ENCODE results near the gene RTP4. TPM values are rescaled to one million over a fixed set of nuclear protein-coding genes. Genes with fewer than 3 reads are reported as not detected.
"Not testable (repeated sequence)": the region's sequence is repeated elsewhere in the genome, so short reads cannot be mapped to it uniquely, and the experiment has no call there.

The RTP4 gene
- total RNA-seq, 2 experiments from 2014 or later: 16.9 to 24.3 TPM

DNA sequence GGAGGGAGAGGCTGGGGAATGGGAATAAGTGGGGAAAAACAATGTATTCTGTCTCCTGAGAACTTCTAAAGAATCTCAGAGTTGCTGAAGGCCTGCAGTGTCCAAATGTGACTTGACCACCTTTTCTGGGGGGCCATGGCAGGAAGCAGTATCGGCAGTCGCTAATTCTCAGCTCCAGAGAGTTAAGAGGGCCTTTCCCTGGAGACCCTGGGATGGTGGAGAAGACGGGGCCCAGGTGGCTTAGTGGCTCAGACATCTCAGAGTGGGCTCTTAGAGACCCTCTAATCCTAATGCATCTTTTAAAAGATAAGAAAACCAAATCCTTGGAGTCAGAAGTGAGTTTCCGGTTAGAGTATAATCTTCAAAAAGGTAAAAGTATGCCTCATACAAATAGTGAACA lies 15.1 kb downstream of the RTP4 start:
- CTCF ChIA-PET: no interaction called here
- H3K9me3 Mint-ChIP-seq (ENCODE audit: low read depth): peaks cover 5% of the 10 kb centered on the region
- H3K4me3 Mint-ChIP-seq: no peak overlapping the region
- peaks cover 14% of the 10 kb centered on the region for H3K36me3 Mint-ChIP-seq
- DNase-seq (no peak), ATAC-seq (no peak)
- H3K27ac Mint-ChIP-seq: no peak overlapping the region
- H3K27me3 Mint-ChIP-seq: peaks cover 11% of the 10 kb centered on the region
- no peaks in the 10 kb centered on the region for H3K4me1 Mint-ChIP-seq

DNA sequence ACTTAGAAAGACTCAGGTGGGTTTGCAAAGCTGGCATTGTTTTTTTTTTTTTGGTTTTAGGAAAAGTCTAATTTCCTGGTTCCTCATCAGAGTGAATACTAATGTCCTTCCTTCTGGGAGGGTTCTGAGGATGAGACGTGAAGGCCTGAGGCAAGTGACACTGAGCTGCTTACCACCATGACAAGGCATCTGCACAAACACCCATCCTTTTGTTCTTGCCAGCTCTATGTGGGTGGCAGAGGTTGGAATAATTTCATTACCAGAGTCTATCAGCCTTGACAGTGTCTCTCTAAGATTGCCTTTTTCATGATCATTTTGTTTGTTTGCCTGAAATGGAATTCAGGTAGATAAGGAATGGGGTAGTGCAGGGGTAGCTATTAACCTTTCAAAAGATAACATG lies 17.1 kb downstream of the RTP4 start:
- no peaks in the 10 kb centered on the region for H3K4me1 Mint-ChIP-seq
- H3K27me3 Mint-ChIP-seq: peaks cover 31% of the 10 kb centered on the region
- no peak for DNase-seq
- peaks cover 5% of the 10 kb centered on the region for H3K36me3 Mint-ChIP-seq
- no peak for ATAC-seq
- no peak overlapping the region for H3K4me3 Mint-ChIP-seq
- H3K9me3 Mint-ChIP-seq (ENCODE audit: low read depth): peaks cover 5% of the 10 kb centered on the region
- H3K27ac Mint-ChIP-seq: no peak overlapping the region
- CTCF ChIA-PET: interaction anchor here (1.2 kb wide), 1 partner anchor 66 kb away, joined by 3 read pairs; no protein-coding TSS in a partner anchor

DNA sequence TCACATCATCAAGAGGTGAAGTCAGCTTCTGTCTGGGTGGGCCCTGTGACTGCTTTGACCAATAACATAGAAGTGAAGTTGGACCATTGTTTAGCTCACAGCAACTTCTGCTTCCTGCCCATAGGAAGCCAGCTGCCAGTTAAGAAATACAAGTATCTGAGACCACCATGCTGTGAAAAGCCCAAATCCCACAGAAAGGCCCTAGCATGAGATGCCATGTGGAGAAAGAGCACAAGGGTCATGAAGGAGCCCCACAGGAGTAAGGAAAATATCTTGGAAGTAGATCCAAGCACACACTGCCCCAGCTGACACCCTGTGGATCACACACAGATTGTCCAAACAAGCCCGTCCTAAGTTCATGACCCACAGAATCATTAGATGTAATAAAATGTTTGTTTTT lies 28.5 kb downstream of the RTP4 start:
- Mint-ChIP-seq H3K4me3 (no peak overlapping the region), H3K36me3 (no peaks in the 10 kb centered on the region), H3K27me3 (peaks cover 41% of the 10 kb centered on the region), H3K9me3 (ENCODE audit: low read depth) (no peaks in the 10 kb centered on the region), H3K27ac (no peak overlapping the region), H3K4me1 (no peaks in the 10 kb centered on the region)
- CTCF ChIA-PET: interaction anchor here (0.5 to 1.5 kb wide), 2 partner anchors 8 to 283 kb away, joined by 3 to 4 read pairs; no protein-coding TSS in a partner anchor
- ATAC-seq (no peak), DNase-seq (no peak)

DNA sequence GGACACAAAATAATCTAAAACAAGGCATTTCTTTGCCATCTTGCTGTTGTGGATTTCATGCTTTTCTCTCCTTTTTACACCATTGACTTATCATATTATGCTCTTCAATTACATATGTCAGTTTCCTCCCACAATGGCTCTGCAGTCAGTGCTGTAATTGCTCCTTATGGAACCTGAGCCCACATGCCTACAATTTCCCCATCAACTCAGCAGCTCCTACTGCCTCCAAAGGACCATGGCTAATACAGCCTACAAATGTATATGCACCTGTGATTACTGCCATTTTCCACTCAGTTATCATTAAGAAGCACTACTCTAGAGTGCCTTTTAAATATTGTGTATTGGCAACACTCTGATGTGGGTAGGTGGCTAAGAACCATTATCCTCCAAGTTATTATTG lies 30.8 kb downstream of the RTP4 start:
- Mint-ChIP-seq H3K4me3 (no peak overlapping the region), H3K4me1 (no peaks in the 10 kb centered on the region), H3K36me3 (no peaks in the 10 kb centered on the region), H3K27me3 (peaks cover 32% of the 10 kb centered on the region), H3K27ac (no peak overlapping the region), H3K9me3 (ENCODE audit: low read depth) (no peaks in the 10 kb centered on the region)
- ATAC-seq: no peak
- CTCF ChIA-PET: no interaction called here
- no peak for DNase-seq

DNA sequence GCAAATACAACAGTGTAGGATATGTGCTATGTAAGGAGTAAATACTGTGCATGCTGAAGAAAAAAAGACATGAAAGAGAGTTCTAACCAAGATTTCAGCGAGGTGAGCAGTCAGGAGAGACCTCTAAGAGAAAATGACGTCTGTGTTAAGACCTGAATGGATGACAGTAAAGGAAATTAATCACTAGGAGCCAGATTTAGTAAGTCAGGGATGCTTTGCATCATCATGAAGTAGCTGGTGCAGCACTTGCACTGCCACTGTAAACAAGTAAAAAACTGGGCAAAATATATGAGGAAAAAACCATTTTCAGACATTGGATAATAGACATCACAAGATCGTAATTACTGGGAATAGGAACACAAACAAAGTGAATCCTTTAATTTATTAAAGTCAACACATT lies 32.6 kb downstream of the RTP4 start:
- CTCF ChIA-PET: no interaction called here
- Mint-ChIP-seq H3K4me3 (no peak overlapping the region), H3K27me3 (peaks cover 32% of the 10 kb centered on the region), H3K9me3 (ENCODE audit: low read depth) (no peaks in the 10 kb centered on the region), H3K4me1 (no peaks in the 10 kb centered on the region), H3K27ac (no peak overlapping the region), H3K36me3 (no peaks in the 10 kb centered on the region)
- ATAC-seq: no peak
- DNase-seq: no peak

DNA sequence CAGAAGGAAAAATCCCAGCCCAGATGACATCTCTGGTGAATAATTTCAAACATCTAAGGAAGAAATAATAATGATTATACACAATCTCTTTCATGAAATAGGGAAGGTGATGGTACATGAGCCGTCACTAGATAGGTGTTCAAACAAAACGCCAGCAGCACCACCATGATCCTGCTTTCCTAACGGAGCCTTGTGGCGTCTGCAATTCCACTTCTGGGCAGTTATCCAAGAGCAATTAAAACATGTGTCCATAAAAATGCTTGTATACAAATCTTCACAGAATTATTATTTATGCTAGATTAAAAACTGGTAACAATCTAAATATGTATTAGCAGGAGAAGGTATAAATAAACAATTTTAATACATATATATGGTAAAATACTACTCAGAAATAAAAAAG lies 33.7 kb downstream of the RTP4 start:
- CTCF ChIA-PET: no interaction called here
- Mint-ChIP-seq H3K27me3 (peaks cover 32% of the 10 kb centered on the region), H3K27ac (no peak overlapping the region), H3K36me3 (no peaks in the 10 kb centered on the region), H3K4me3 (no peak overlapping the region), H3K4me1 (no peaks in the 10 kb centered on the region), H3K9me3 (ENCODE audit: low read depth) (no peaks in the 10 kb centered on the region)
- ATAC-seq (no peak), DNase-seq (no peak)

DNA sequence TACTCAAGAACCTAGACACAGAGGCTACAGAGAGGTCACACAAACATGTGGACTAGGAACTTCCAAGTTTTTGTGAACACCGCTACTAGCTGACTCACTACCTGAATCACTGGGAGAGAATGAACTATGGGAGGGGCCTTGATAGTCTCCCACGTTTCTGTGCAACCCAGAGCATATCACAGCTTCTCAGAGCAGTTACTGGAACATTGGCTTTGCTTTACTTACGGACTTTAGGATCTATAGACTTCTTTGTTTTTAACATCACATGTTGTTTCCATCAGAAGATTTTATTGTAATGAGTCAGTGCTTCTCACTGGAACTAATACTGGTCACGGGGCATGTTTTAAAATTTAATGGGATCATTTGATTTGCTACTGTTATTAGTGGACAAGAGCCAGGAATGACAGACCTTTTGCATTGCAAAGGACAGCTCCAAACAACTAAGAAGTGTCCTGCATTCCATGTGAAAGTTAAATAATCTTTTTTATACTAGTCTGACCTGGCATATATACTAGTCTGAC lies 35.6 kb downstream of the RTP4 start:
- Mint-ChIP-seq H3K27ac (no peak overlapping the region), H3K4me1 (no peaks in the 10 kb centered on the region), H3K36me3 (no peaks in the 10 kb centered on the region), H3K9me3 (ENCODE audit: low read depth) (no peaks in the 10 kb centered on the region), H3K27me3 (peaks cover 26% of the 10 kb centered on the region), H3K4me3 (no peak overlapping the region)
- DNase-seq (no peak), ATAC-seq (no peak)
- CTCF ChIA-PET: no interaction called here

DNA sequence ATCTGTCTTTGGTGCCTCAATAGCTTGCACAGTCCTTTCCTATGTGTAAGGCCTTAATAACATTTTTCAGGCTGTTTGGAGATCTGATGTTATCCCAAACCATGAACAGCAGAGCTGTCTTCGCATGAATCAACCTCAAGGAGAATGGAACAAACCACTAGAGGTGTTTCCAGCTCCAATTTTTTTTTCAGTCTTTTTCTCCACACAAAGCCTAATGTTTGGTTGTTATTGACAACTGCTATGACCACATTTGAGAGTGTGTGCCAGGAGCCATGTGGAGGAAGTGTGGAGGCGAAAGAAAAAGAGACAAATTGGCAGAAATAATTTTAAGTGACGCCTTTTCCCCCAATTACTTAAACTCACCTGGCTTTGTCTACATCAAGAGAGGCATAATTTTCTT lies 38.7 kb downstream of the RTP4 start:
- Mint-ChIP-seq H3K27me3 (peaks cover 28% of the 10 kb centered on the region), H3K27ac (no peak overlapping the region), H3K4me1 (no peaks in the 10 kb centered on the region), H3K36me3 (no peaks in the 10 kb centered on the region), H3K4me3 (no peak overlapping the region), H3K9me3 (ENCODE audit: low read depth) (no peaks in the 10 kb centered on the region)
- ATAC-seq (no peak), DNase-seq (no peak)
- CTCF ChIA-PET: no interaction called here

DNA sequence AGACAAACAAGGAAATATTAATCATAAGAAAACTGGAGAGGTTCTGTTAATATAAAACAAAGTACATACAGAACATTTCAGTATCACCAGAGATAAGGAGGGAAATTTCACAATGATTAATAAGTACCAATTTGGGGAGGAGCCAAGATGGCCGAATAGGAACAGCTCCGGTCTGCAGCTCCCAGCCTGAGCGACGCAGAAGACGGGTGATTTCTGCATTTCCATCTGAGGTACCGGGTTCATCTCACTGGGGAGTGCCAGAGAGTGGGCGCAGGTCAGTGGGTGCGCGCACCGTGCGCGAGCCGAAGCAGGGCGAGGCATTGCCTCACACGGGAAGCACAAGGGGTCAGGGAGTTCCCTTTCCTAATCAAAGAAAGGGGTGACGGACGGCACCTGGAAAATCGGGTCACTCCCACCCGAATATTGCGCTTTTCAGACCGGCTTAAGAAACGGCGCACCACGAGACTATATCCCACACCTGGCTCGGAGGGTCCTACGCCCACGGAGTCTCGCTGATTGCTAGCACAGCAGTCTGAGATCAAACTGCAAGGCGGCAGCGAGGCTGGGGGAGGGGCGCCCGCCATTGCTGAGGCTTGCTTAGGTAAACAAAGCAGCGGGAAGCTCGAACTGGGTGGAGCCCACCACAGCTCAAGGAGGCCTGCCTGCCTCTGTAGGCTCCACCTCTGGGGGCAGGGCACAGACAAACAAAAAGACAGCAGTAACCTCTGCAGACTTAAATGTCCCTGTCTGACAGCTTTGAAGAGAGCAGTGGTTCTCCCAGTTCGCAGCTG lies 44.0 kb downstream of the RTP4 start:
- DNase-seq; H3K4me1 Mint-ChIP-seq; ATAC-seq; H3K36me3 Mint-ChIP-seq; CTCF ChIA-PET; H3K27ac Mint-ChIP-seq; H3K4me3 Mint-ChIP-seq; H3K9me3 Mint-ChIP-seq (ENCODE audit: low read depth): not testable (repeated sequence)
- H3K27me3 Mint-ChIP-seq: peaks cover 16% of the 10 kb centered on the region

Other genes with a start within 250 kb of the RTP4 start
- 10 to 100 TPM; 17.8 to 25.0 TPM for gene RPL39L, start 228.9 kb upstream of the RTP4 start, total RNA-seq
- not detected for gene RTP1, start 170.9 kb upstream of the RTP4 start, total RNA-seq
- gene MASP1, start 76.6 kb upstream of the RTP4 start, total RNA-seq: not detected

Measured in activated CD8-positive, alpha-beta memory T cell treated with anti-CD3 and anti-CD28 coated beads, Interleukin-2, amount 10 ng/mL, durations not matched to agents 7 days and 5 days (primary cell).